H9 (cell line): ENCODE results near the gene MTHFD2. TPM values are rescaled to one million over a fixed set of nuclear protein-coding genes. Genes with fewer than 3 reads are reported as not detected.
A peak's percentile ranks its signal among the peaks of the same experiment; 100 is the strongest.

ENCODE experiments used
- DNase-seq: peaks from one replicate; pipeline ENCODE4 v3.0.0-alpha.2; 2017
- H2AFZ ChIP-seq: one replicate; pipeline ENCODE4 v1.6.1; 2013; ENCODE audit warnings: mild to moderate bottlenecking, low read length, control low read depth, moderate library complexity
- H2AK5ac ChIP-seq: 2 replicates; pipeline ENCODE4 v1.6.1; 2013; ENCODE audit warnings: low read length, control low read depth, mixed read lengths; ENCODE audit not compliant: insufficient read length
- H2BK120ac ChIP-seq: one replicate; pipeline ENCODE4 v1.6.1; 2013; ENCODE audit warnings: low read depth, mild to moderate bottlenecking, low read length, control low read depth, inconsistent platforms; ENCODE audit not compliant: poor library complexity, severe bottlenecking
- H2BK12ac ChIP-seq: 2 replicates; pipeline ENCODE4 v1.6.1; 2013; ENCODE audit warnings: low read length, control low read depth, mixed read lengths, low read depth; ENCODE audit not compliant: insufficient read length
- H2BK15ac ChIP-seq: 2 replicates; pipeline ENCODE4 v1.6.1; 2013; ENCODE audit warnings: low read depth, low read length, control low read depth
- H2BK20ac ChIP-seq: one replicate; pipeline ENCODE4 v1.6.1; 2013; ENCODE audit warnings: low read depth, mild to moderate bottlenecking, low read length, control low read depth, inconsistent platforms; ENCODE audit not compliant: poor library complexity, severe bottlenecking
- H2BK5ac ChIP-seq: 2 replicates; pipeline ENCODE4 v1.6.1; 2013; ENCODE audit warnings: low read length, control low read depth, mixed read lengths; ENCODE audit not compliant: insufficient read length
- H3K14ac ChIP-seq: 2 replicates; pipeline ENCODE4 v1.6.1; 2013; ENCODE audit warnings: low read length, control low read depth; ENCODE audit not compliant: insufficient read depth
- H3K18ac ChIP-seq: 2 replicates; pipeline ENCODE4 v1.6.1; 2013; ENCODE audit warnings: low read depth, mild to moderate bottlenecking, mixed read lengths, low read length, control low read depth; ENCODE audit not compliant: insufficient read length
- H3K23ac ChIP-seq: 2 replicates; pipeline ENCODE4 v1.6.1; 2013; ENCODE audit warnings: low read length, control low read depth, mixed read lengths, low read depth; ENCODE audit not compliant: insufficient read length
- H3K23me2 ChIP-seq: 2 replicates; pipeline ENCODE4 v1.6.1; 2013; ENCODE audit warnings: low read depth, mild to moderate bottlenecking, mixed read lengths, low read length, control low read depth; ENCODE audit not compliant: insufficient read length, poor library complexity, severe bottlenecking
- H3K27ac ChIP-seq: 2 replicates; pipeline ENCODE4 v1.5.1; 2013; ENCODE audit warnings: low read length, control low read depth, mixed read lengths, low read depth; ENCODE audit not compliant: insufficient read length
- H3K27me3 ChIP-seq: 2 replicates; pipeline ENCODE4 v1.6.1; 2013; ENCODE audit warnings: low read length, control low read depth, inconsistent platforms; ENCODE audit not compliant: insufficient read depth
- H3K4ac ChIP-seq: 2 replicates; pipeline ENCODE4 v1.6.1; 2013; ENCODE audit warnings: low read depth, mild to moderate bottlenecking, control low read depth, inconsistent platforms, low read length, moderate library complexity
- H3K4me1 ChIP-seq: 2 replicates; pipeline ENCODE4 v1.6.1; 2013; ENCODE audit warnings: low read length, control low read depth, inconsistent platforms; ENCODE audit not compliant: insufficient read depth
- H3K4me2 ChIP-seq: 2 replicates; pipeline ENCODE4 v1.6.1; 2013; ENCODE audit warnings: low read length, control low read depth, mixed read lengths; ENCODE audit not compliant: insufficient read length, insufficient read depth
- H3K56ac ChIP-seq: 2 replicates; pipeline ENCODE4 v1.6.1; 2013; ENCODE audit warnings: low read depth, mild to moderate bottlenecking, mixed read lengths, low read length, control low read depth; ENCODE audit not compliant: insufficient read length
- H3K79me1 ChIP-seq: 2 replicates; pipeline ENCODE4 v1.6.1; 2013; ENCODE audit warnings: low read depth, mild to moderate bottlenecking, moderate library complexity, low read length, control low read depth, inconsistent platforms; ENCODE audit not compliant: insufficient read depth, poor library complexity, severe bottlenecking
- H3K79me2 ChIP-seq: 2 replicates; pipeline ENCODE4 v1.6.1; 2013; ENCODE audit warnings: low read length, control low read depth, inconsistent platforms; ENCODE audit not compliant: insufficient read depth
- H3K9ac ChIP-seq: 2 replicates; pipeline ENCODE4 v1.6.1; 2013; ENCODE audit warnings: low read length, control low read depth, mixed read lengths; ENCODE audit not compliant: insufficient read length; ENCODE audit errors: extremely low read depth
- H3K9me3 ChIP-seq: one replicate; pipeline ENCODE4 v1.6.1; 2013; ENCODE audit warnings: low read depth, low read length, inconsistent platforms; ENCODE audit not compliant: control insufficient read depth
- H3T11ph ChIP-seq: one replicate; pipeline ENCODE4 v1.6.1; 2013; ENCODE audit warnings: mild to moderate bottlenecking, low read length, control low read depth, inconsistent platforms
- H4K20me1 ChIP-seq: one replicate; pipeline ENCODE4 v1.6.1; 2013; ENCODE audit not compliant: control insufficient read depth, insufficient read length, insufficient read depth
- H4K5ac ChIP-seq: 2 replicates; pipeline ENCODE4 v1.6.1; 2013; ENCODE audit warnings: low read depth, mild to moderate bottlenecking, mixed read lengths, low read length, control low read depth; ENCODE audit not compliant: insufficient read length
- H4K8ac ChIP-seq: replicated peaks from 2 replicates; pipeline ENCODE4 v1.6.1; 2013; ENCODE audit warnings: low read length, control low read depth, mixed read lengths, low read depth; ENCODE audit not compliant: insufficient read length
- H4K91ac ChIP-seq: 2 replicates; pipeline ENCODE4 v1.6.1; 2013; ENCODE audit warnings: low read depth, mild to moderate bottlenecking, moderate library complexity, mixed read lengths, low read length, control low read depth; ENCODE audit not compliant: insufficient read length
- H3K27ac Mint-ChIP-seq, 3 experiments: 2 replicates in 2 of 3; 3 replicates in 1 of 3; pipeline ENCODE4 v1.8.0; 2020 to 2021; ENCODE audit warnings: mixed read lengths in 3 of 3, mild to moderate bottlenecking in 1 of 3, moderate library complexity in 1 of 3
- H3K27me3 Mint-ChIP-seq: 2 replicates; pipeline ENCODE4 v1.8.0; 2021; ENCODE audit warnings: low read depth, mild to moderate bottlenecking, moderate library complexity, mixed read lengths
- H3K36me3 Mint-ChIP-seq, 3 experiments: 2 replicates in 2 of 3; 3 replicates in 1 of 3; pipeline ENCODE4 v1.8.0; 2020 to 2021; ENCODE audit warnings: low read depth in 3 of 3, mixed read lengths in 3 of 3; ENCODE audit not compliant: insufficient read depth in 1 of 3
- H3K4me1 Mint-ChIP-seq, 2 experiments: 2 replicates each; pipeline ENCODE4 v1.8.0; 2020; ENCODE audit warnings: mixed read lengths in 2 of 2
- H3K4me3 Mint-ChIP-seq, 2 experiments: 2 replicates in 1 of 2; 3 replicates in 1 of 2; pipeline ENCODE4 v1.8.0; 2020 to 2021; ENCODE audit warnings: mild to moderate bottlenecking in 2 of 2, mixed read lengths in 2 of 2, moderate library complexity in 1 of 2
- H3K9me3 Mint-ChIP-seq, 2 experiments: 2 replicates in 1 of 2; 3 replicates in 1 of 2; pipeline ENCODE4 v1.8.0; 2020; ENCODE audit warnings: mild to moderate bottlenecking in 2 of 2, mixed read lengths in 2 of 2, moderate library complexity in 1 of 2
- CTCF ChIP-seq: fragments of 200-600 bp; sonication (generic); conservative IDR thresholded peaks from 3 replicates; pipeline ENCODE4 v1.8.0; 2021; ENCODE audit warnings: antibody characterized with exemption, mild to moderate bottlenecking
- WGBS: extraction: QIAGEN DNeasy Blood & Tissue Kit; methylation state at CpG from one replicate; pipeline ENCODE4 v1.1.7; 2013; ENCODE audit warnings: missing lambda C conversion rate, low lambda C conversion rate, mixed read lengths; ENCODE audit not compliant: insufficient read length; ENCODE audit errors: extremely low coverage; 5-methylcytosine and 5-hydroxymethylcytosine counted together
- total RNA-seq: library from RNA; stranded (reverse); gene quantifications from 2 replicates; pipeline ENCODE4 v1.2.1, GENCODE V29; 2021

MTHFD2 gene
- total RNA-seq, 1 experiment from 2014 or later = 201 TPM

- no peak overlapping the region for H3T11ph ChIP-seq
- Mint-ChIP-seq H3K4me3 (no peak overlapping the region), H3K4me1 (peaks cover 12 to 14% of the 10 kb centered on the region in 2 experiments), H3K36me3 (peaks cover 3 to 6% (median 6%) of the 10 kb centered on the region in 3 experiments; a peak in 6 of 7 replicates), H3K9me3 (peaks cover 0 to 3% of the 10 kb centered on the region in 2 experiments; a peak in 1 of 5 replicates), H3K27ac (peak overlapping the region in 2 of 3 experiments; percentile 19 to 40; a peak in 1 of 7 replicates), H3K27me3 (no peaks in the 10 kb centered on the region)
- H2AK5ac ChIP-seq = no peak overlapping the region
- H3K4me1 ChIP-seq = no peaks in the 10 kb centered on the region
- no peak for TF ChIP-seq CTCF
- no peak overlapping the region for H4K8ac ChIP-seq
- no peak overlapping the region for H2BK15ac ChIP-seq
- no peak overlapping the region for H3K23ac ChIP-seq
- H3K9me3 ChIP-seq = no peaks in the 10 kb centered on the region
- H4K5ac ChIP-seq = no peak overlapping the region
- H3K27ac ChIP-seq = no peak overlapping the region
- no peak overlapping the region for H3K4me2 ChIP-seq
- DNase-seq = no peak
- peaks cover 9% of the 10 kb centered on the region; the same call in 1 of the 2 replicates for H3K79me2 ChIP-seq
- H3K4ac ChIP-seq = no peak overlapping the region
- H4K20me1 ChIP-seq = no peaks in the 10 kb centered on the region
- no peak overlapping the region for H2BK20ac ChIP-seq
- no peak overlapping the region for H2BK120ac ChIP-seq
- H3K18ac ChIP-seq = no peak overlapping the region
- no peak overlapping the region for H3K56ac ChIP-seq
- no peak overlapping the region for H2BK12ac ChIP-seq
- no CpG with 5 or more reads among the region's 7 CpGs for WGBS
- H3K9ac ChIP-seq = no peak overlapping the region
- H4K91ac ChIP-seq = no peak overlapping the region
- no peaks in the 10 kb centered on the region for H3K23me2 ChIP-seq
- no peak overlapping the region for H2BK5ac ChIP-seq
- H3K14ac ChIP-seq = no peak overlapping the region
- no peak overlapping the region for H2AFZ ChIP-seq
- no peaks in the 10 kb centered on the region for H3K27me3 ChIP-seq
- H3K79me1 ChIP-seq = peaks cover 3% of the 10 kb centered on the region
These were observed 16.7 kb upstream of the MTHFD2 start for GRCh38 chr2:74181739-74182138.
